Keratinocyte (primary cell): ENCODE results near the gene ROS1.
"Not testable (repeated sequence)": the region's sequence is repeated elsewhere in the genome, so short reads cannot be mapped to it uniquely, and the experiment has no call there.

ENCODE experiments used
- EZH2 ChIP-seq: IDR thresholded peaks from one replicate; pipeline ENCODE4 v1.6.1; 2012; ENCODE audit warnings: inconsistent platforms, mild to moderate bottlenecking, low read length, moderate library complexity
- TF ChIP-seq, protein P1 (sequence below), 3 experiments: IDR thresholded peaks in 1 of 3; conservative IDR thresholded peaks in 1 of 3; optimal IDR thresholded peaks in 1 of 3; 2 replicates in 2 of 3; 3 replicates in 1 of 3; pipeline versions ENCODE3 to v1.5.1; 2011; ENCODE audit warnings: low read length in 3 of 3, mild to moderate bottlenecking in 3 of 3, moderate library complexity in 2 of 3, control low read depth in 1 of 3, inconsistent platforms in 1 of 3; ENCODE audit not compliant: insufficient read depth in 2 of 3; ENCODE audit errors: extremely low read depth in 1 of 3

DNA sequence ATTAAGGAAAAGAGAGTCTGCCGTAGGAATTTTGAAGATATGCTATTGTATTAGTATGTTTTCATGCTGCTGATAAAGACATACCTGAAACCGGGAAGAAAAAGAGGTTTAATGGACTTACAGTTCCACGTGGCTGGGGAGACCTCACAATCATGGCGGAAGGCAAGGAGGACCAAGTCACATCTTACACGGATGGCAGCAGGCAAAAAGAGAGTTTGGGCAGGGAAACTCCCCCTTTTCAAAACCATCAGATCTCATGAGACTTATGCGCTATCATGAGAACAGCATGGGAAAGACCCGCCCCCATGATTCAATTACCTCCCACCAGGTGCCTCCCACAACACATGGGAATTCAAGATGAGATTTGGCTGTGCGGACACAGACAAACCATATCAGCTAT is 16.6 kb upstream of the ROS1 start:
- TF ChIP-seq, protein P1, sequence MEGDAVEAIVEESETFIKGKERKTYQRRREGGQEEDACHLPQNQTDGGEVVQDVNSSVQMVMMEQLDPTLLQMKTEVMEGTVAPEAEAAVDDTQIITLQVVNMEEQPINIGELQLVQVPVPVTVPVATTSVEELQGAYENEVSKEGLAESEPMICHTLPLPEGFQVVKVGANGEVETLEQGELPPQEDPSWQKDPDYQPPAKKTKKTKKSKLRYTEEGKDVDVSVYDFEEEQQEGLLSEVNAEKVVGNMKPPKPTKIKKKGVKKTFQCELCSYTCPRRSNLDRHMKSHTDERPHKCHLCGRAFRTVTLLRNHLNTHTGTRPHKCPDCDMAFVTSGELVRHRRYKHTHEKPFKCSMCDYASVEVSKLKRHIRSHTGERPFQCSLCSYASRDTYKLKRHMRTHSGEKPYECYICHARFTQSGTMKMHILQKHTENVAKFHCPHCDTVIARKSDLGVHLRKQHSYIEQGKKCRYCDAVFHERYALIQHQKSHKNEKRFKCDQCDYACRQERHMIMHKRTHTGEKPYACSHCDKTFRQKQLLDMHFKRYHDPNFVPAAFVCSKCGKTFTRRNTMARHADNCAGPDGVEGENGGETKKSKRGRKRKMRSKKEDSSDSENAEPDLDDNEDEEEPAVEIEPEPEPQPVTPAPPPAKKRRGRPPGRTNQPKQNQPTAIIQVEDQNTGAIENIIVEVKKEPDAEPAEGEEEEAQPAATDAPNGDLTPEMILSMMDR (optimal IDR thresholded peaks at IDR 0.05 in 1 of 3, IDR thresholded peaks at IDR 0.05 in 1 of 3, conservative IDR thresholded peaks at IDR 0.05 in 1 of 3; ENCODE audit: extremely low read depth in 1 of 3, insufficient read depth in 2 of 3, low read length in 3 of 3), result not testable (repeated sequence)
- TF ChIP-seq EZH2, result not testable (repeated sequence)
